GM12878 (cell line): Measurements from ENCODE around the gene DYNC1H1. TPM values are rescaled to one million over a fixed set of nuclear protein-coding genes. Genes with fewer than 3 reads are reported as not detected.

Experiments
- EED ChIP-seq: sonication (generic); IDR thresholded peaks from 2 replicates; pipeline ENCODE4 v1.6.1; 2016; ENCODE audit warnings: antibody characterized with exemption, low read depth
- FOXK2 ChIP-seq: fragments of 450-650 bp; IDR thresholded peaks from 2 replicates; pipeline ENCODE4 v1.6.1; 2017; ENCODE audit warnings: mild to moderate bottlenecking, moderate library complexity
- FOXM1 ChIP-seq: IDR thresholded peaks from 2 replicates; pipeline ENCODE4 v1.6.1; 2012; ENCODE audit warnings: low read depth, mild to moderate bottlenecking, inconsistent platforms, low read length, moderate library complexity
- IKZF1 ChIP-seq: fragments of 450-650 bp; conservative IDR thresholded peaks from 2 replicates; pipeline ENCODE4 v1.6.1; 2017; ENCODE audit warnings: antibody characterized with exemption, mild to moderate bottlenecking
- JUND ChIP-seq: IDR thresholded peaks from 2 replicates; pipeline ENCODE4 v1.6.1; 2012; ENCODE audit warnings: low read depth, mild to moderate bottlenecking, low read length, improper control_type of control experiment, moderate library complexity
- PAX5 ChIP-seq: IDR thresholded peaks from 2 replicates; pipeline ENCODE4 v1.6.1; 2011; ENCODE audit warnings: low read depth, low read length, borderline replicate concordance
- RAD51 ChIP-seq: fragments of 450-650 bp; IDR thresholded peaks from 2 replicates; pipeline ENCODE4 v1.6.1; 2016; ENCODE audit warnings: moderate library complexity, mild to moderate bottlenecking, inconsistent platforms
- SIN3A ChIP-seq: IDR thresholded peaks from 2 replicates; pipeline ENCODE4 v1.6.1; 2012; ENCODE audit warnings: low read depth, low read length, improper control_type of control experiment
- SMARCA5 ChIP-seq: fragments of 450-650 bp; IDR thresholded peaks from 2 replicates; pipeline ENCODE4 v1.6.1; 2017; ENCODE audit warnings: mild to moderate bottlenecking
- STAT1 ChIP-seq: fragments of 450-650 bp; conservative IDR thresholded peaks from 2 replicates; pipeline ENCODE4 v1.6.1; 2014; ENCODE audit warnings: antibody characterized with exemption, mild to moderate bottlenecking
- YY1 ChIP-seq: IDR thresholded peaks from 2 replicates; pipeline ENCODE4 v1.6.1; 2011; ENCODE audit warnings: low read depth, mild to moderate bottlenecking, low read length
- ZNF217 ChIP-seq: fragments of 450-650 bp; IDR thresholded peaks from 2 replicates; pipeline ENCODE4 v1.6.1; 2017; ENCODE audit warnings: antibody characterized with exemption, mild to moderate bottlenecking
- polyA plus RNA-seq, 11 experiments: library from polyadenylated mRNA; depleted of rRNA in 4 of 11; unstranded in 6 of 11; stranded (reverse) in 5 of 11; fragments of >200 nt; fragmentation: Nextera tagmentation in 4 of 11; fragmentation: Illumina TruSeq in 1 of 11; extraction: Ambion mirVana in 4 of 11; extraction: Trizol in 1 of 11; gene quantifications; 1 replicate in 1 of 11; 2 replicates in 10 of 11; pipeline versions ENCODE4 v1.2.1 to v1.2.3, GENCODE V29; 2011 to 2016; ENCODE audit warnings: inconsistent platforms in 2 of 11, missing spikeins in 2 of 11, low read depth in 1 of 11
- total RNA-seq, 4 experiments: library from RNA; depleted of rRNA in 3 of 4; stranded (reverse); fragments of >200 nt in 3 of 4; fragmentation: Illumina TruSeq in 1 of 4; extraction: Trizol in 1 of 4; gene quantifications; 2 replicates each; pipeline versions ENCODE4 v1.2.1 to v1.2.3, GENCODE V29; 2013 to 2021
- TF ChIP-seq, protein P1 (sequence below): IDR thresholded peaks from 2 replicates; pipeline ENCODE4 v1.6.1; 2011; ENCODE audit warnings: borderline replicate concordance, low read depth, mild to moderate bottlenecking, moderate library complexity, mixed read lengths, low read length; ENCODE audit not compliant: insufficient read depth; ENCODE audit errors: extremely low read length
- TF ChIP-seq, protein P2 (sequence below): IDR thresholded peaks from 2 replicates; pipeline ENCODE4 v1.6.1; 2012; ENCODE audit warnings: improper control_type of control experiment, low read depth, low read length; ENCODE audit not compliant: insufficient replicate concordance

Gene DYNC1H1
- total and polyA plus RNA-seq, 10 of the 15 experiments (the other 5 are each of a cell fraction or from before 2014, with no cell fraction given): 38.4 to 291 (median 111) TPM

DNA sequence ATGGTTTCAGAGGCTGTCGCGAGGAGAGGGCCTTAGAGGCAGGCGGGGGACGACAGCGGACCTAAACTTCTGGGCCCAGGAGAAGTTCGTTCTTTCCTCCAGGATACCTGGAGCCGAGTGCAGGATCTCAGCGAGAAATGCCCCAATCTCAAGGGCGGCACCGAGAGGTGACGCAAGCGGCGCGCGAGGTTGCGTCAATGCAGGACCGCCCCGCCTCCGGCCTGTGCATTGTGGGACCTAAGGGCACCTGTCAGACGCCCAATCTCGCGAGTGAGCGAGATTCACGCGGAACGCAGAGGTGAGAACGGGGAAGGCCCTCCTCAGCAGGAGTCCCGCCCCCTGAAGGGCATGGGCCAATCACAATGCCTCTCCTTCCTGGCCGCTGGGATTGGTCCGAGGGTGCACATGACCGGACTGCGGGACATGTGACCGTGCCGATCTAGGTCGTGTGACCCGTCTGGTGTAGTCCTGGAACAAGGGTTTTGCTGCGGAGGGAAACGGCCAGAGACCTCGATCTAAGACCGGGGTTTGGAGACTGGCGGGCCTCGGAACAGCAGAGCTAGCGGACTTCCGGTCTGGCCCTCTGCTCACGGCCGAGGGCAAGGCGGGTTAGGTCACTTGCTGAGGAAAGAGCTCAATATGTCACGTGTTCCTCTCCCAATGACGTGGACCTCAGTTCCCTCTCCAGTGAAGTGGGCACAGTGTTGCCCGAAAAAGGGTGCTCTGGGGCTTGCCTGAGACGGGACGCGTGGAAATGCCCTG lies 16.3 kb upstream of the DYNC1H1 start (continued):
- TF ChIP-seq, protein P1, sequence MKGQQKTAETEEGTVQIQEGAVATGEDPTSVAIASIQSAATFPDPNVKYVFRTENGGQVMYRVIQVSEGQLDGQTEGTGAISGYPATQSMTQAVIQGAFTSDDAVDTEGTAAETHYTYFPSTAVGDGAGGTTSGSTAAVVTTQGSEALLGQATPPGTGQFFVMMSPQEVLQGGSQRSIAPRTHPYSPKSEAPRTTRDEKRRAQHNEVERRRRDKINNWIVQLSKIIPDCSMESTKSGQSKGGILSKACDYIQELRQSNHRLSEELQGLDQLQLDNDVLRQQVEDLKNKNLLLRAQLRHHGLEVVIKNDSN: peak; percentile 98
- TF ChIP-seq FOXM1: no peak
- TF ChIP-seq ZNF217: peak; percentile 45; the same call in 1 of the 2 replicates
- TF ChIP-seq PAX5: 0 out of 2 replicates have a peak, but pooled peaks have one; percentile 31
- TF ChIP-seq JUND: no peak
- peak; percentile 55; the same call in 1 of the 2 replicates for TF ChIP-seq YY1
- TF ChIP-seq, protein P2, sequence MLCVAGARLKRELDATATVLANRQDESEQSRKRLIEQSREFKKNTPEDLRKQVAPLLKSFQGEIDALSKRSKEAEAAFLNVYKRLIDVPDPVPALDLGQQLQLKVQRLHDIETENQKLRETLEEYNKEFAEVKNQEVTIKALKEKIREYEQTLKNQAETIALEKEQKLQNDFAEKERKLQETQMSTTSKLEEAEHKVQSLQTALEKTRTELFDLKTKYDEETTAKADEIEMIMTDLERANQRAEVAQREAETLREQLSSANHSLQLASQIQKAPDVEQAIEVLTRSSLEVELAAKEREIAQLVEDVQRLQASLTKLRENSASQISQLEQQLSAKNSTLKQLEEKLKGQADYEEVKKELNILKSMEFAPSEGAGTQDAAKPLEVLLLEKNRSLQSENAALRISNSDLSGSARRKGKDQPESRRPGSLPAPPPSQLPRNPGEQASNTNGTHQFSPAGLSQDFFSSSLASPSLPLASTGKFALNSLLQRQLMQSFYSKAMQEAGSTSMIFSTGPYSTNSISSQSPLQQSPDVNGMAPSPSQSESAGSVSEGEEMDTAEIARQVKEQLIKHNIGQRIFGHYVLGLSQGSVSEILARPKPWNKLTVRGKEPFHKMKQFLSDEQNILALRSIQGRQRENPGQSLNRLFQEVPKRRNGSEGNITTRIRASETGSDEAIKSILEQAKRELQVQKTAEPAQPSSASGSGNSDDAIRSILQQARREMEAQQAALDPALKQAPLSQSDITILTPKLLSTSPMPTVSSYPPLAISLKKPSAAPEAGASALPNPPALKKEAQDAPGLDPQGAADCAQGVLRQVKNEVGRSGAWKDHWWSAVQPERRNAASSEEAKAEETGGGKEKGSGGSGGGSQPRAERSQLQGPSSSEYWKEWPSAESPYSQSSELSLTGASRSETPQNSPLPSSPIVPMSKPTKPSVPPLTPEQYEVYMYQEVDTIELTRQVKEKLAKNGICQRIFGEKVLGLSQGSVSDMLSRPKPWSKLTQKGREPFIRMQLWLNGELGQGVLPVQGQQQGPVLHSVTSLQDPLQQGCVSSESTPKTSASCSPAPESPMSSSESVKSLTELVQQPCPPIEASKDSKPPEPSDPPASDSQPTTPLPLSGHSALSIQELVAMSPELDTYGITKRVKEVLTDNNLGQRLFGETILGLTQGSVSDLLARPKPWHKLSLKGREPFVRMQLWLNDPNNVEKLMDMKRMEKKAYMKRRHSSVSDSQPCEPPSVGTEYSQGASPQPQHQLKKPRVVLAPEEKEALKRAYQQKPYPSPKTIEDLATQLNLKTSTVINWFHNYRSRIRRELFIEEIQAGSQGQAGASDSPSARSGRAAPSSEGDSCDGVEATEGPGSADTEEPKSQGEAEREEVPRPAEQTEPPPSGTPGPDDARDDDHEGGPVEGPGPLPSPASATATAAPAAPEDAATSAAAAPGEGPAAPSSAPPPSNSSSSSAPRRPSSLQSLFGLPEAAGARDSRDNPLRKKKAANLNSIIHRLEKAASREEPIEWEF: no peak
- TF ChIP-seq SIN3A: peak; percentile 91
- TF ChIP-seq IKZF1: peak; percentile 74
- TF ChIP-seq STAT1: no peak
- TF ChIP-seq EED: peak; percentile 56; the same call in 1 of the 2 replicates
- TF ChIP-seq FOXK2: peak; percentile 58
- peak; percentile 83 for TF ChIP-seq SMARCA5
- peak; percentile 100 for TF ChIP-seq RAD51
- TF ChIP-seq, all 136 proteins: peak for 74
